Tibial nerve (tissue), 4 donors: ENCODE results near the gene DEGS1. TPM values are rescaled to one million over a fixed set of nuclear protein-coding genes. Genes with fewer than 3 reads are reported as not detected.

Source experiments
- DNase-seq, 2 donors: peaks; one replicate each; pipeline ENCODE4 v3.0.0-alpha.2; 2019; ENCODE audit warnings: low spot score in 2 of 2
- H3K27ac ChIP-seq, 4 donors: fragments of 200-600 bp; sonication (generic) in 3 of 4; one replicate each; pipeline ENCODE4 v1.5.1; 2017 to 2019; ENCODE audit warnings: mild to moderate bottlenecking in 1 of 4
- H3K27me3 ChIP-seq, 2 donors: fragments of 200-600 bp; sonication (generic) in 1 of 2; one replicate each; pipeline versions ENCODE4 v1.5.1 to v1.6.0; 2017 to 2019
- H3K36me3 ChIP-seq, 3 donors: fragments of 200-600 bp; sonication (generic); one replicate each; pipeline ENCODE4 v1.5.1; 2018 to 2019
- H3K4me1 ChIP-seq, 4 donors: fragments of 200-600 bp; sonication (generic) in 3 of 4; one replicate each; pipeline ENCODE4 v1.5.1; 2017 to 2019
- H3K4me3 ChIP-seq, 4 donors: fragments of 200-600 bp; sonication (generic) in 3 of 4; one replicate each; pipeline ENCODE4 v1.5.1; 2017 to 2019; ENCODE audit warnings: mild to moderate bottlenecking in 1 of 4, moderate library complexity in 1 of 4
- H3K9me3 ChIP-seq, 4 donors: fragments of 200-600 bp; sonication (generic) in 3 of 4; one replicate each; pipeline ENCODE4 v1.5.1; 2017 to 2019
- CTCF ChIP-seq, 5 experiments: fragments of 200-600 bp in 3 of 5; fragments of 450-650 bp in 2 of 5; sonication (generic) in 3 of 5; IDR thresholded peaks; one replicate each; pipeline ENCODE4 v1.5.1; 2016 to 2019; ENCODE audit warnings: antibody characterized with exemption in 5 of 5, mild to moderate bottlenecking in 3 of 5, moderate library complexity in 2 of 5
- EP300 ChIP-seq, 2 donors: sonication (generic); formaldehyde crosslinking; IDR thresholded peaks; one replicate each; pipeline ENCODE4 v1.6.1; 2017; ENCODE audit warnings: antibody characterized with exemption in 2 of 2, mild to moderate bottlenecking in 1 of 2
- POLR2A ChIP-seq, 2 donors: fragments of 450-650 bp; IDR thresholded peaks; one replicate each; pipeline ENCODE4 v1.6.1; 2017; ENCODE audit warnings: antibody characterized with exemption in 2 of 2, mild to moderate bottlenecking in 2 of 2, moderate library complexity in 2 of 2
- WGBS, 2 donors: methylation state at CpG; one replicate each; pipeline ENCODE4 v1.1.5; 2018; 5-methylcytosine and 5-hydroxymethylcytosine counted together
- total RNA-seq, 4 donors: library from RNA; depleted of rRNA; stranded (reverse); fragments of >200 nt; gene quantifications; one replicate each; pipeline ENCODE4 v1.1.0, GENCODE V29; 2016

Gene DEGS1
- total RNA-seq, 4 donors from 2014 or later, result 59.1 to 108 (median 76.7) TPM

- DNase-seq, result no peak
- 70% methylated on average over 7 of the region's 7 CpGs for WGBS, 2 donors
- Histone ChIP-seq H3K27me3 (no peaks in the 10 kb centered on the region), H3K36me3 (no peaks in the 10 kb centered on the region), H3K4me3 (no peak overlapping the region), H3K4me1 (no peaks in the 10 kb centered on the region), H3K27ac (no peak overlapping the region), H3K9me3 (no peaks in the 10 kb centered on the region)
- TF ChIP-seq CTCF (IDR thresholded peaks at IDR 0.05), result no peak
- no peak for TF ChIP-seq EP300 (IDR thresholded peaks at IDR 0.05)
- no peak for TF ChIP-seq POLR2A (IDR thresholded peaks at IDR 0.05)
These were observed 36.6 kb downstream of the DEGS1 start for GRCh38 chr1:224219612-224220059.

DNA sequence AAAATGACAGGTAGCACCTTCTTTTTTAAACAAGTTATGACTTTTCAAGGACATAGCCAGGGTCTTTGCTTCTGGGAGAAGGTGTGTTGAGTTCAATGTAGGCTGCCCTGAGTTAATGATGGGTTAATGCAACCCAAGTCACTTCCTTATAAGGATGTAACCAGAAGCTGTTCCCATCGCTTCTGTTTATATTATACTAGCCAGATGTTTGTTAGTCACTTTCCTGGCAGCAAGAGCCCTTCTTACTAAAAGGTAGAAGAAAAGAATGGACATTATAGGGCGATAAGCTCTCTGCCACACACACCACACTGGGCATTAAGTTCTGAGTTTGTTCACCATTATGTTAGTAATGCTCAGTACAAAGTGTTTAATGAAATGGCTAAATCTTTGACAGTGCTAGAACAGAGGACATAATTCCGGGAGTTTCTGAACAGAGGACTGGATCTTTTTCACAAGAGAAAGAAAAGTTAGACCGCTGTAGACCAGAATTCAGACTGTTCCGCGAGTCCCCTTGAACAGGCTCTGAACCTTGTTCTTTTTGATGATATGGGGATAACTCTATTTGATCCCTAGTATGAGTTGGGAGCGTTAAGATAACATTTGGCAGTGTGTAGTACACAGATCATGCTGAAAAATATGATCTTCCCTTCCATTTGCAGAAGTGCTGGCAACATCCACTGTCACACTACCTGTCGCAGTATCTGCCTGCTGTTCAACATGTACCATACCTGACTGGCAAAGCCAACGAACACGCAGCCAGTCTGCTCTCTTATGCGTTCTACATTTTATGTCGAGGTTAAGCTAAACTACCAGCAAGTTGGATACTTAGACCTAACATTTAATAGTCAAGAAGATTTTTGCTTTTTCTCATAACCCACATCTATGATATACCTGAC, 41.0 kb downstream of the DEGS1 start:
- Histone ChIP-seq H3K27ac (no peak overlapping the region), H3K27me3 (no peaks in the 10 kb centered on the region), H3K4me1 (no peaks in the 10 kb centered on the region), H3K36me3 (peaks cover 0 to 27% (median 0%) of the 10 kb centered on the region in 3 donors), H3K4me3 (no peak overlapping the region), H3K9me3 (no peaks in the 10 kb centered on the region)
- TF ChIP-seq EP300 (IDR thresholded peaks at IDR 0.05) (no peak), CTCF (IDR thresholded peaks at IDR 0.05) (no peak), POLR2A (IDR thresholded peaks at IDR 0.05) (no peak)
- WGBS, 2 donors, result 74 to 79% methylated on average over 12 of the region's 12 CpGs
- DNase-seq, result no peak

DNA sequence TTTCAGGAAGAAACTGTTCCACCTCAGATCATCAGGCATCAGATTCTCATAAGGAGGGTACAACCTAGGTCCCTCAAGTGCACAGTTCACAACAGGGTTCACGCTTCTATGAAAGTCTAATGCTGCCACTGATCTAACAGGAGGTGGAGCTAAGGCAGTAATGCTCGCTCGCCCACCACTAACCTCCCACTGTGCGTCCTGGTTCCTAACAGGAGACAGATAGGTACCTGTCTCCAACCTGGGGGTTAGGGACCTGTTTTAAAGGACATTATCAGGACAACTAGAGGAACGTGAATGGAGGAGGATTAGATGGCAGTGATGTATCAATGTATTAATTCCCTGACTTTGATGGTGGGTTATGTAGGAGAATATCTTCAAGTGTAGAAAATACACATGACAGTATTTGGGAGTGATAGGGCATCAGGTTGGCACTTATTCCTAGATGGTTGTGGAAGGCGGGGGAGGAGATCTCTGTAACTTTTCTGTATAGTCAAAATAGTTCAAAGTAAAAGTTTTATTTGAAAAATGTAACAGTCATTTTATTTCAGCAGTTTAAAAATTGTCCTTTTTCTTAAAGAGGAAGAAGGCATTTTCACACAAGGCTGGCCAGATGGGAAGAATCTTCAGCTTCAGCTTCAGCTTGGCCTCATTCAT, 43.9 kb downstream of the DEGS1 start:
- 81 to 89% methylated on average over 6 of the region's 6 CpGs for WGBS, 2 donors
- no peaks in the 10 kb centered on the region for H3K9me3 ChIP-seq
- DNase-seq, result no peak
- no peaks in the 10 kb centered on the region for H3K4me1 ChIP-seq
- H3K27me3 ChIP-seq, result no peaks in the 10 kb centered on the region
- no peak overlapping the region for H3K4me3 ChIP-seq
- TF ChIP-seq CTCF (IDR thresholded peaks at IDR 0.05), result no peak
- TF ChIP-seq POLR2A (IDR thresholded peaks at IDR 0.05), result no peak
- no peak for TF ChIP-seq EP300 (IDR thresholded peaks at IDR 0.05)
- peaks cover 0 to 56% (median 0%) of the 10 kb centered on the region in 3 donors for H3K36me3 ChIP-seq
- H3K27ac ChIP-seq, result no peak overlapping the region

GRCh38 chr1:224234017-224234416, 51.0 kb downstream of the DEGS1 start:
- H3K36me3 ChIP-seq, result peaks cover 0 to 75% (median 0%) of the 10 kb centered on the region in 3 donors
- no peak overlapping the region for H3K4me3 ChIP-seq

More at GRCh38 chr1:224234017-224234416, 51.0 kb downstream of the DEGS1 start:
- H3K9me3 ChIP-seq, result no peaks in the 10 kb centered on the region
- TF ChIP-seq EP300 (IDR thresholded peaks at IDR 0.05), result no peak
- no peak for TF ChIP-seq POLR2A (IDR thresholded peaks at IDR 0.05)
- no peak for TF ChIP-seq CTCF (IDR thresholded peaks at IDR 0.05)
- peaks cover 0 to 4% (median 0%) of the 10 kb centered on the region in 4 donors for H3K4me1 ChIP-seq
- H3K27me3 ChIP-seq, result no peaks in the 10 kb centered on the region
- no peak overlapping the region for H3K27ac ChIP-seq
- no peak for DNase-seq
